ENCODE measurements around the gene HOXB13. TPM values are rescaled to one million over a fixed set of nuclear protein-coding genes. Genes with fewer than 3 reads are reported as not detected.

HOXB13 gene
- total and polyA plus RNA-seq, 2 of the 13 experiments (the other 11 are each of a cell fraction or from before 2014, with no cell fraction given): not detected

DNA sequence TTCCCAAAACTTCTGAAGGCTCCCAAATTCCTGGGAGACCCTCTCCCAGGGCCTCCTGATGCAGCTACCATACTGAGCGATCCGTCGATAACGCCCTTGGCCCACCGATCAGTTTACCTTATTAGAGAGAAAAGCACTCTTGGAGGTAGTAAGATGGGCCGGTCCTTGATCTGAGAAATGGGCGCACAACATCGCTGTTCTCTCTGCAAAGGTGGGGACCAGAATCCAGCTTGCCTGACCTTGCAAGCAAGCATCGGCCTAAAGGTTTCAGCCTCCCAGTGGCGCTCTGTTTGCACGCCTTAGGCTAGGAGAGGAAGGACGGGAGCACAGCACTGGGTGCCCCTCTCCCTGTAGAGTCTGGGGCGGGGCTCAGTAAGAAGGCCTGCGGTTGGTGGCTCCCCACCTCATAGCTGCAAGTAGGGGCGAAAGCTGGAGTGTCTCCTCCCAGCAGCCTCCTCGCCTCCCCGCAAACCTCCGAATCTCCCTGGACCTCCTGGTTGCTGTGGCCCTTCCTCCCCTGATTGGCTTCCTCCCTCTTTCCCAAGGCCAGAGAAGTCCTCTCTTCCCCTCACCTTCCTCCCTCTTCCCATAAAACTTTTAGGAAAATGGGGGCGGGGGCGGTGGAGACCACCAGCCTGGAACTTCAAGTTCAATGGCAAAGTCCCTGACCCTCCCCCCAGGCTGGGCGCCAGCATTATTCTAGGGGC, 6.2 kb downstream of the HOXB13 start, which contains the start of gene PRAC1:
TSS of gene PRAC1 (minus strand) at position 318 of the 707 bp plus-strand sequence. CDS start at position 192, 126 bp downstream.
- H3K36me3 ChIP-seq (replicated peaks in 1 of 2; ENCODE audit: control insufficient read depth in 1 of 2, insufficient read depth in 2 of 2, low read length in 2 of 2): no peaks in the 10 kb centered on the region
- no peak for ATAC-seq
- no TSS peak for BruUV-seq (replicated peaks)
- no peaks in the 10 kb centered on the region for H4K20me1 ChIP-seq (ENCODE audit: insufficient read depth, low read length)
- WGBS (ENCODE audit: low lambda C conversion rate): 55% methylated on average over 18 of the region's 21 CpGs
- FAIRE-seq: no peak
- TF ChIP-seq XRCC5 (optimal IDR thresholded peaks at IDR 0.05; ENCODE audit: low read length) (no peak), ZNF263 (CRISPR knock-in tag; IDR thresholded peaks at IDR 0.05) (peak; percentile 64; the same call in 1 of the 2 replicates), KAT7 (CRISPR knock-in tag; IDR thresholded peaks at IDR 0.05; ENCODE audit: borderline replicate concordance) (no peak)
- no peak within 1 kb of the TSS for H3K27ac ChIP-seq (ENCODE audit: extremely low read length, insufficient read depth, low read length)
- no peaks in the 10 kb centered on the region for H3K4me1 ChIP-seq (ENCODE audit: insufficient read depth, low read length)
- intact Hi-C loops (cut with micrococcal nuclease; ENCODE audit: unreplicated experiment) (no loop called here), in situ Hi-C loops (cut with HindIII; ENCODE audit: extremely low pct_ligation_motif_present, low pct_unique_long_range_greater_than_20kb) (no loop called here)
- DNase-seq (ENCODE audit: low spot score): no peak
- no peak within 1 kb of the TSS for H2AFZ ChIP-seq (ENCODE audit: low read length)
- H3K4me2 ChIP-seq (ENCODE audit: low read depth, low read length): no peak within 1 kb of the TSS
- H3K79me2 ChIP-seq (ENCODE audit: insufficient read depth, low read length): no peaks in the 10 kb centered on the region
- ChIA-PET CTCF (ENCODE audit: low intra/inter-chr PET ratio, low total read pairs) (interaction anchor here (1.4 to 3.8 kb wide), 2 partner anchors 68 to 157 kb away, joined by 4 to 37 read pairs; no protein-coding TSS in a partner anchor), POLR2A (no interaction called here)
- H3K4me3 ChIP-seq (replicated peaks in 1 of 3; ENCODE audit: insufficient read depth in 1 of 3, low read depth in 2 of 3, low read length in 3 of 3): no peak within 1 kb of the TSS
- H3K9ac ChIP-seq (ENCODE audit: insufficient read depth, low read depth, low read length): no peak within 1 kb of the TSS
- H3K9me3 ChIP-seq (ENCODE audit: low read length): no peaks in the 10 kb centered on the region
- peaks cover 19 to 73% of the 10 kb centered on the region in 2 experiments for H3K27me3 ChIP-seq (ENCODE audit: control insufficient read depth in 1 of 2, insufficient read depth in 2 of 2, low read length in 2 of 2)

DNA sequence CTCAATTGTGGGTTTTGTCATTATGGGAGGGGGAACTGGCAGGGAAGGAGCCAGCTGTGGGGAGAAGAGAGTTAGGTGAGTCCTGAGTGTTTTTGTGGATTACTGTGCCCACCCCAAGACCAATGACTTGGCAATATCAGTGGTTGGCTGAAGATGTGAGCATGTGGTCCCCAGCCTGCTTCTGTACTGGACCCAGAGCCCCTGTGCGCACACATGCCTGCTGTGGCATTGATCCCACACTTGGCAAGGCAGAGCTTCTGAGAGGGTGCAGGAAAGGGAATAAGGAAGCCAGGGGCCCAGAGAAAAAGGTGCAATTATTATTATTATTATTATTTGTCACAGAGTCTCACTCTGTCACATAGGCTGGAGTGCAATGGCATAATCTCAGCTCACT, 7.5 kb downstream of the HOXB13 start:
- intact Hi-C loops (cut with micrococcal nuclease; ENCODE audit: unreplicated experiment): no loop called here
- H3K36me3 ChIP-seq (replicated peaks in 1 of 2; ENCODE audit: control insufficient read depth in 1 of 2, insufficient read depth in 2 of 2, low read length in 2 of 2): no peaks in the 10 kb centered on the region
- peaks cover 8% of the 10 kb centered on the region for H3K4me1 ChIP-seq (ENCODE audit: insufficient read depth, low read length)
- in situ Hi-C loops (cut with HindIII; ENCODE audit: extremely low pct_ligation_motif_present, low pct_unique_long_range_greater_than_20kb): no loop called here
- H3K27me3 ChIP-seq (ENCODE audit: control insufficient read depth in 1 of 2, insufficient read depth in 2 of 2, low read length in 2 of 2): peaks cover 15 to 61% of the 10 kb centered on the region in 2 experiments
- H4K20me1 ChIP-seq (ENCODE audit: insufficient read depth, low read length): no peaks in the 10 kb centered on the region
- ChIA-PET CTCF (ENCODE audit: low intra/inter-chr PET ratio, low total read pairs) (interaction anchor here (1.5 kb wide), 1 partner anchor 70 kb away, joined by 3 read pairs; no protein-coding TSS in a partner anchor), POLR2A (no interaction called here)
- H3K4me2 ChIP-seq (ENCODE audit: low read depth, low read length): no peak overlapping the region
- ATAC-seq (no peak), DNase-seq (ENCODE audit: low spot score) (no peak), FAIRE-seq (no peak)
- 100% methylated on average over 1 of the region's 1 CpG for WGBS (ENCODE audit: low lambda C conversion rate)
- H3K79me2 ChIP-seq (ENCODE audit: insufficient read depth, low read length): no peaks in the 10 kb centered on the region
- H3K27ac ChIP-seq (ENCODE audit: extremely low read length, insufficient read depth, low read length): no peak overlapping the region
- no peak overlapping the region for H2AFZ ChIP-seq (ENCODE audit: low read length)
- TF ChIP-seq NFE2L2 (IDR thresholded peaks at IDR 0.05; ENCODE audit: low read length): 0 out of 2 replicates have a peak, but pooled peaks have one; percentile 24
- TF ChIP-seq ZNF510 (CRISPR knock-in tag; IDR thresholded peaks at IDR 0.05; ENCODE audit: low read depth): no peak
- no peak overlapping the region for H3K9ac ChIP-seq (ENCODE audit: insufficient read depth, low read depth, low read length)
- no TSS peak for BruUV-seq (replicated peaks)
- no peak overlapping the region for H3K4me3 ChIP-seq (replicated peaks in 1 of 3; ENCODE audit: insufficient read depth in 1 of 3, low read depth in 2 of 3, low read length in 3 of 3)
- no peaks in the 10 kb centered on the region for H3K9me3 ChIP-seq (ENCODE audit: low read length)

All from HepG2 (cell line).